Neural cell (in vitro differentiated cells): ENCODE results near the gene TMEM121B. TPM values are rescaled to one million over a fixed set of nuclear protein-coding genes. Genes with fewer than 3 reads are reported as not detected.

Experiments used
- H2AFZ ChIP-seq: fragments of 200-600, 300-800 bp; sonication (generic), shearing (Covaris generic); 2 replicates; pipeline ENCODE4 v1.6.0; 2014; ENCODE audit warnings: low read depth, mild to moderate bottlenecking, antibody characterized with exemption, low read length, moderate library complexity
- H3F3A ChIP-seq: fragments of 200-600 bp; shearing (Covaris generic); 2 replicates; pipeline ENCODE4 v1.6.1; 2016; ENCODE audit warnings: mild to moderate bottlenecking, moderate library complexity, mixed read lengths, antibody characterized with exemption, low read length; ENCODE audit not compliant: insufficient read depth, poor library complexity, severe bottlenecking
- H3K27ac ChIP-seq: fragments of 200-600, 300-800 bp; sonication (generic), shearing (Covaris generic); 2 replicates; pipeline ENCODE4 v1.5.1; 2014; ENCODE audit warnings: mild to moderate bottlenecking, low read length, moderate library complexity
- H3K27me3 ChIP-seq: fragments of 300-800, 200-600 bp; sonication (generic), shearing (Covaris generic); 2 replicates; pipeline ENCODE4 v1.6.0; 2014; ENCODE audit warnings: mild to moderate bottlenecking, low read depth, low read length, moderate library complexity; ENCODE audit not compliant: insufficient read depth
- H3K36me3 ChIP-seq: fragments of 300-800, 200-600 bp; sonication (generic), shearing (Covaris generic); 2 replicates; pipeline ENCODE4 v1.5.1; 2014; ENCODE audit warnings: mild to moderate bottlenecking, antibody characterized with exemption, low read length, moderate library complexity; ENCODE audit not compliant: insufficient read depth
- H3K4me2 ChIP-seq: fragments of 300-800, 200-600 bp; sonication (generic), shearing (Covaris generic); 2 replicates; pipeline ENCODE4 v1.6.0; 2014; ENCODE audit warnings: mild to moderate bottlenecking, low read length
- H3K4me3 ChIP-seq: fragments of 300-800, 200-600 bp; sonication (generic), shearing (Covaris generic); 2 replicates; pipeline ENCODE4 v1.5.1; 2014; ENCODE audit warnings: mild to moderate bottlenecking, low read length, moderate library complexity
- H3K79me2 ChIP-seq: fragments of 200-600 bp; shearing (Covaris generic); replicated peaks from 2 replicates; pipeline ENCODE4 v1.6.0; 2014; ENCODE audit warnings: mild to moderate bottlenecking, low read length, moderate library complexity; ENCODE audit not compliant: insufficient read depth
- H3K9ac ChIP-seq: fragments of 300-800, 200-600 bp; sonication (generic), shearing (Covaris generic); 2 replicates; pipeline ENCODE4 v1.6.1; 2016; ENCODE audit warnings: mild to moderate bottlenecking, low read length, mixed read lengths
- H3K9me2 ChIP-seq: fragments of 200-600 bp; shearing (Covaris generic); 2 replicates; pipeline ENCODE4 v1.6.1; 2016; ENCODE audit warnings: mild to moderate bottlenecking, low read length, mixed read lengths; ENCODE audit not compliant: insufficient read depth
- H3K9me3 ChIP-seq: fragments of 200-600, 300-800 bp; sonication (generic), shearing (Covaris generic); 2 replicates; pipeline ENCODE4 v1.6.1; 2016; ENCODE audit warnings: mild to moderate bottlenecking, mixed run types, low read length, moderate library complexity, mixed read lengths
- H4K20me1 ChIP-seq: fragments of 200-600 bp; shearing (Covaris generic); 2 replicates; pipeline ENCODE4 v1.6.1; 2016; ENCODE audit warnings: mild to moderate bottlenecking, mixed run types; ENCODE audit not compliant: insufficient read depth
- CTCF ChIP-seq: fragments of 450-650 bp; IDR thresholded peaks from 2 replicates; pipeline ENCODE4 v1.5.1; 2014; ENCODE audit warnings: antibody characterized with exemption, mild to moderate bottlenecking, moderate library complexity; ENCODE audit not compliant: poor library complexity, severe bottlenecking
- EP300 ChIP-seq: fragments of 450-650 bp; conservative IDR thresholded peaks from 2 replicates; pipeline ENCODE4 v1.6.1; 2014; ENCODE audit warnings: antibody characterized with exemption, mild to moderate bottlenecking, moderate library complexity; ENCODE audit not compliant: poor library complexity, severe bottlenecking
- EZH2 ChIP-seq: fragments of 200-600, 300-800 bp; shearing (Covaris generic), sonication (generic); IDR thresholded peaks from 2 replicates; pipeline ENCODE4 v1.6.1; 2014; ENCODE audit warnings: antibody characterized with exemption, low read length, borderline replicate concordance, mild to moderate bottlenecking; ENCODE audit not compliant: insufficient read depth, poor library complexity, severe bottlenecking
- MXI1 ChIP-seq: fragments of 450-650 bp; conservative IDR thresholded peaks from 2 replicates; pipeline ENCODE4 v1.6.1; 2014; ENCODE audit warnings: antibody characterized with exemption, mild to moderate bottlenecking; ENCODE audit not compliant: poor library complexity, severe bottlenecking
- POLR2AphosphoS5 ChIP-seq: IDR thresholded peaks from 2 replicates; pipeline ENCODE4 v1.6.1; 2012
- RAD21 ChIP-seq: fragments of 450-650 bp; conservative IDR thresholded peaks from 2 replicates; pipeline ENCODE4 v1.6.1; 2014; ENCODE audit warnings: antibody characterized with exemption, mild to moderate bottlenecking, moderate library complexity
- REST ChIP-seq: IDR thresholded peaks from 2 replicates; pipeline ENCODE4 v1.6.1; 2012; ENCODE audit warnings: borderline replicate concordance
- SMC3 ChIP-seq: fragments of 450-650 bp; conservative IDR thresholded peaks from 2 replicates; pipeline ENCODE4 v1.6.1; 2014; ENCODE audit warnings: antibody characterized with exemption, mild to moderate bottlenecking, moderate library complexity; ENCODE audit not compliant: poor library complexity
- polyA plus RNA-seq: library from polyadenylated mRNA; depleted of rRNA; stranded (reverse); fragments of >200 nt; gene quantifications from 2 replicates; pipeline ENCODE4 v1.2.3, GENCODE V29; 2014

The TMEM121B gene
- polyA plus RNA-seq, 1 donor from 2014 or later = 15.8 TPM

- H2AFZ ChIP-seq = no peak overlapping the region
- H3K4me2 ChIP-seq = no peak overlapping the region
- no peaks in the 10 kb centered on the region for H3K9me3 ChIP-seq
- H3K4me3 ChIP-seq = no peak overlapping the region
- no peak overlapping the region for H3K9ac ChIP-seq
- H3K27ac ChIP-seq = no peak overlapping the region
- no peaks in the 10 kb centered on the region for H4K20me1 ChIP-seq
- no peaks in the 10 kb centered on the region for H3F3A ChIP-seq
- H3K79me2 ChIP-seq = no peaks in the 10 kb centered on the region
- H3K36me3 ChIP-seq = no peaks in the 10 kb centered on the region
- TF ChIP-seq CTCF (peak; percentile 15), MXI1 (no peak)
- no peaks in the 10 kb centered on the region for H3K27me3 ChIP-seq
- no peaks in the 10 kb centered on the region for H3K9me2 ChIP-seq
Observed at GRCh38 chr22:17164392-17165024, 43.3 kb upstream of the TMEM121B start.

GRCh38 chr22:17162731-17163130 lies 41.6 kb upstream of the TMEM121B start:
- Histone ChIP-seq H4K20me1 (no peaks in the 10 kb centered on the region), H3K9me3 (no peaks in the 10 kb centered on the region), H3K27me3 (no peaks in the 10 kb centered on the region), H3K79me2 (no peaks in the 10 kb centered on the region), H3K9ac (no peak overlapping the region), H3K9me2 (no peaks in the 10 kb centered on the region), H2AFZ (no peak overlapping the region), H3K36me3 (no peaks in the 10 kb centered on the region), H3K4me2 (no peak overlapping the region), H3F3A (no peaks in the 10 kb centered on the region), H3K27ac (no peak overlapping the region), H3K4me3 (no peak overlapping the region)
- TF ChIP-seq CTCF (no peak), POLR2AphosphoS5 (no peak), REST (no peak), SMC3 (no peak), RAD21 (no peak), EZH2 (no peak), EP300 (no peak)
